Pancreas (tissue), 10 donors: ENCODE measurements around the gene ARL10. TPM values are rescaled to one million over a fixed set of nuclear protein-coding genes. Genes with fewer than 3 reads are reported as not detected.

ENCODE experiments used
- ATAC-seq, 4 donors: fragments of 200-7000 bp; cut with Tn5 transposase; one replicate each; pipeline versions ENCODE4 v1.8.0 to v1.9.1; 2020; ENCODE audit warnings: mild to moderate bottlenecking in 4 of 4, moderate library complexity in 4 of 4
- DNase-seq, 6 donors: peaks; one replicate each; pipeline ENCODE4 v3.0.0-alpha.2; 2020
- FAIRE-seq: peaks from 2 replicates; lab custom pipeline; 2012; peaks lifted over from hg19 to GRCh38; lab: Jason Lieb, UNC
- H3K27ac ChIP-seq, 4 donors: fragments of 200-600 bp; sonication (generic); 1 replicate in 3 of 4; 2 replicates in 1 of 4; pipeline versions ENCODE4 v1.5.0 to v1.8.0; 2020
- H3K27me3 ChIP-seq, 4 donors: fragments of 200-600 bp; one replicate each; pipeline ENCODE4 v1.8.0; 2021
- H3K36me3 ChIP-seq, 3 donors: fragments of 200-600 bp; sonication (generic) in 1 of 3; one replicate each; pipeline versions ENCODE4 v1.5.0 to v1.8.0; 2020 to 2021
- H3K4me1 ChIP-seq, 3 donors: fragments of 200-600 bp; one replicate each; pipeline ENCODE4 v1.8.0; 2021
- H3K4me3 ChIP-seq, 4 donors: fragments of 200-600 bp; sonication (generic) in 2 of 4; one replicate each; pipeline versions ENCODE4 v1.5.0 to v1.8.0; 2020 to 2021
- H3K9me3 ChIP-seq, 4 donors: fragments of 200-600 bp; one replicate each; pipeline ENCODE4 v1.8.0; 2021
- CTCF ChIP-seq, 4 donors: fragments of 200-600 bp; sonication (generic) in 3 of 4; IDR thresholded peaks; one replicate each; pipeline versions ENCODE4 v1.5.0 to v1.8.0; 2021; ENCODE audit warnings: antibody characterized with exemption in 4 of 4
- WGBS, 2 donors: extraction: QIAGEN DNeasy Blood & Tissue Kit; methylation state at CpG; one replicate each; pipeline ENCODE4 v1.1.7; 2013; 5-methylcytosine and 5-hydroxymethylcytosine counted together
- intact Hi-C, 3 donors: fragments of 100-400 bp; cut with DNase I; formaldehyde crosslinking; loops; one replicate each; pipeline versions ENCODE4 v1.11.1 to v1.14.2; 2022
- polyA plus RNA-seq, 2 donors: library from polyadenylated mRNA; stranded (reverse); fragments of 200-250 nt; gene quantifications; one replicate each; pipeline ENCODE4 v1.2.3, GENCODE V29; 2013
- total RNA-seq, 6 donors: library from RNA; stranded (reverse); fragmentation: NEBNext Ultra II Directional in 4 of 6; extraction: Animal tissue kit (Norgen Biotek cat#: 25700) in 4 of 6; gene quantifications; one replicate each; pipeline versions ENCODE4 v1.2.1 to v1.2.4, GENCODE V29; 2021 to 2023
- donor health status: healthy with polysubstance abuse.
- donor health status: DM: no; HTN: no; CAD: no; lungs with moderate emphysema.
- donor health status: DM: no; HTN: no; CAD: no.
- donor health status: control.
- donor health status: control.
- donor health status: Bipolar disorder and iron deficiency.
- donor health status: DM: yes; HTN: yes; CAD: no.
- donor health status: DM: no; HTN: no; CAD: no.
- donor health status: DM: no; HTN: no; CAD: no.
- donor health status: DM: yes; HTN: yes; CAD: no.

The ARL10 gene
- total and polyA plus RNA-seq, 8 donors: 0.95 to 5.3 (median 2.4) TPM

DNA sequence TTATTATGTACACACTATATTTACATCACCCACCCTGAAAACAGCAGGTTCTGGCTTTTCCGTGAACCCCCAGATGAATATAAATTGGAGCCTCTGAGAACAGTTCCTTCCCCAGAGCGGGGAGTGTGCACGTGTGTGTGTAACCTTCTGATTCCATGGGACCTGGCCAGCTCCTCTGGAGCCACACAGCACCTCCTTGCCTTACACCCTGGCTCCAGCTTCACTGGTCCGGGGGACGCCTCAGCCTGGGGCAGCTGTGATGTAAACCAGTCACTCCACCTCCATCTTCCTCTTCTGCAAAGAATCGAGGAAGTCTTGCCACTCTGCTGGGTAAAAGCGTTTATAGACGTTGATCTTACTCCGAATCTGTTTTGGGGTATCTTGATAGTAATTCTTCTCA is 18.7 kb downstream of the ARL10 start:
- WGBS, 2 donors: 81 to 87% methylated on average over 9 of the region's 9 CpGs
- no peak for ATAC-seq
- Histone ChIP-seq H3K9me3 (no peaks in the 10 kb centered on the region), H3K36me3 (peaks cover 0 to 21% (median 14%) of the 10 kb centered on the region in 3 donors), H3K4me3 (no peak overlapping the region), H3K27ac (no peak overlapping the region), H3K4me1 (peaks cover 0 to 16% (median 0%) of the 10 kb centered on the region in 3 donors), H3K27me3 (no peaks in the 10 kb centered on the region)
- DNase-seq: no peak
- no peak for FAIRE-seq
- intact Hi-C loops: no loop called here
- no peak for TF ChIP-seq CTCF (IDR thresholded peaks at IDR 0.05)

DNA sequence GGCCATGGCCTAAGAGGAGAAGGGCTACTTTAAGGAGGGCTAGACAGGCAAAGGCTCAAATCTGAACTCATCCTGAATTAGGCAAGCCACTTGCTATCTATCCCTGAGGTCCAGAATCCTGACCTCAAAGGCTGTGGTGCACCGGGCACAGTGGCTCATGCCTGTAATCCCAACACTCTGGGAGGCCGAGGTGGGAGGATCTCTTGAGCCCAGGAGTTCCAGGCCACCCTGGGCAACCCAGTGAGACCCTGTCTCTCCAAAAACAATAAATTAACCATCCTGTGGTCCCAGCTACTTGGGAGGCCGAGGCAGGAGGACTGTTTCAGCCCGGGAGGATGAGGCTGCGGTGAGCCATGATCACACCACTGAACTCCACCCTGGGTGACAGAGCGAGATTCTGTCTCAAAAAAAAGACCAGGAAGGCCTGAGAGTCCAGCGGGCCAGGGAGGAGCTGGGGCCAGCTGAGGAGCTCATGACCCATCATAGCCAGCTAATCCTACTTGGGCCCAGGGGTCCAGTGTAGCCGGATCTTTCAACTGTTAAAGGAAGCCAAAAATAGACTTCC is 19.2 kb downstream of the ARL10 start:
- H3K4me3 ChIP-seq: no peak overlapping the region
- H3K9me3 ChIP-seq: no peaks in the 10 kb centered on the region
- no peak overlapping the region for H3K27ac ChIP-seq
- ATAC-seq (no peak), DNase-seq (peak in 1 of 6 donors; percentile 29), FAIRE-seq (no peak)
- WGBS, 2 donors: 93% methylated on average over 8 of the region's 8 CpGs
- no peak for TF ChIP-seq CTCF (IDR thresholded peaks at IDR 0.05)
- peaks cover 0 to 21% (median 14%) of the 10 kb centered on the region in 3 donors for H3K36me3 ChIP-seq
- H3K27me3 ChIP-seq: no peaks in the 10 kb centered on the region
- intact Hi-C loops: no loop called here
- H3K4me1 ChIP-seq: peaks cover 0 to 16% (median 0%) of the 10 kb centered on the region in 3 donors

DNA sequence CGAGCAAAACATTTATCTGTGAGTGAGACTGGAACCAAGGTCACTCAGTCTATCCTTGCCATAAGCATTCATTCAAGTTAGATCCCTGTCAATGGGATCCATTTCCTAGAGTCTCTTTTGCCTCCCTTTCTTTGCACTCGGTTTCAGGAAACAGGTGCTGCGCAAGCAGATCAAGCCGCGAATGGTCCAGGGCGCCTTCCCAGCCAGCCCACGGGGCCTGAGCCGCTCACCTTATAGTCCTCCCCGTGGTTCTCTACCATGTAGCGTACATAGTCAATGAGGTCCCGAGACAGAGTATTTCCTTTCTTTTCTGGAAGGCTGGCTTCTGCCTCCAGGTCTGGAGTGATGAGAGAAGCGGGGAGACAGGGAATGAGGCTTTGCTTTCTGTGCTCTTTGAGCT is 19.7 kb downstream of the ARL10 start:
- H3K27me3 ChIP-seq: no peaks in the 10 kb centered on the region
- no peak for TF ChIP-seq CTCF (IDR thresholded peaks at IDR 0.05)
- 87 to 92% methylated on average over 12 of the region's 12 CpGs for WGBS, 2 donors
- H3K4me1 ChIP-seq: peaks cover 0 to 22% (median 0%) of the 10 kb centered on the region in 3 donors
- ATAC-seq (no peak), FAIRE-seq (no peak), DNase-seq (no peak)
- no peak overlapping the region for H3K4me3 ChIP-seq
- peaks cover 0 to 21% (median 14%) of the 10 kb centered on the region in 3 donors for H3K36me3 ChIP-seq
- intact Hi-C loops: no loop called here
- no peak overlapping the region for H3K27ac ChIP-seq
- H3K9me3 ChIP-seq: no peaks in the 10 kb centered on the region

DNA sequence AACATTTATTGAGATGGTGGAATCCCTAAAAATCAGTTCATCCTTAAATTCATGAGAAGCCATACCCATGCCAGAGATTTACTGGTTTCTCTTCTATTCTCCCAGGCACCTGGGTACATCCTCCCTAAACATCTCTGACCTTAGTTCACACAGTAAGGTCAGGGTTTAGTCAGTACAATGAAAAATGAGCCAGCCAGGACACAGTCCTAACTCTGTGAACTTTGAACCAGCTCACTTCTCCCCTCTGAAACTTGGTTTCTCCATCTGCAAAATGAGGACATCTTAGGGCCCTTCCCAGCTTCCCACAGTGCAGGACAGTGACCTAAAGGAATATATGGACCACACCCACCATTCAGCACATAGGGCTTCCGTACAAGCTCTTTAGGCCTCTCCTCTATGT is 21.2 kb downstream of the ARL10 start:
- no peak for FAIRE-seq
- peaks cover 0 to 21% (median 14%) of the 10 kb centered on the region in 3 donors for H3K36me3 ChIP-seq

More for the DNA sequence above, 21.2 kb downstream of the ARL10 start:
- DNase-seq (no peak), ATAC-seq (no peak)
- Histone ChIP-seq H3K27ac (no peak overlapping the region), H3K4me1 (peaks cover 0 to 24% (median 0%) of the 10 kb centered on the region in 3 donors), H3K4me3 (no peak overlapping the region), H3K9me3 (no peaks in the 10 kb centered on the region), H3K27me3 (no peaks in the 10 kb centered on the region)
- WGBS, 2 donors: 84 to 100% methylated on average over 1 of the region's 1 CpG
- TF ChIP-seq CTCF (IDR thresholded peaks at IDR 0.05): no peak
- intact Hi-C loops: no loop called here
